Hypothalamus (tissue), 51 donors: Measurements from ENCODE around the gene SPTBN5.
A peak's percentile ranks its signal among the peaks of the same experiment; 100 is the strongest.

Experiments
- DNase-seq, 51 donors: peaks; one replicate each; lab custom pipeline; 2025; lab: John Stamatoyannopoulos, UW

Gene SPTBN5

DNA sequence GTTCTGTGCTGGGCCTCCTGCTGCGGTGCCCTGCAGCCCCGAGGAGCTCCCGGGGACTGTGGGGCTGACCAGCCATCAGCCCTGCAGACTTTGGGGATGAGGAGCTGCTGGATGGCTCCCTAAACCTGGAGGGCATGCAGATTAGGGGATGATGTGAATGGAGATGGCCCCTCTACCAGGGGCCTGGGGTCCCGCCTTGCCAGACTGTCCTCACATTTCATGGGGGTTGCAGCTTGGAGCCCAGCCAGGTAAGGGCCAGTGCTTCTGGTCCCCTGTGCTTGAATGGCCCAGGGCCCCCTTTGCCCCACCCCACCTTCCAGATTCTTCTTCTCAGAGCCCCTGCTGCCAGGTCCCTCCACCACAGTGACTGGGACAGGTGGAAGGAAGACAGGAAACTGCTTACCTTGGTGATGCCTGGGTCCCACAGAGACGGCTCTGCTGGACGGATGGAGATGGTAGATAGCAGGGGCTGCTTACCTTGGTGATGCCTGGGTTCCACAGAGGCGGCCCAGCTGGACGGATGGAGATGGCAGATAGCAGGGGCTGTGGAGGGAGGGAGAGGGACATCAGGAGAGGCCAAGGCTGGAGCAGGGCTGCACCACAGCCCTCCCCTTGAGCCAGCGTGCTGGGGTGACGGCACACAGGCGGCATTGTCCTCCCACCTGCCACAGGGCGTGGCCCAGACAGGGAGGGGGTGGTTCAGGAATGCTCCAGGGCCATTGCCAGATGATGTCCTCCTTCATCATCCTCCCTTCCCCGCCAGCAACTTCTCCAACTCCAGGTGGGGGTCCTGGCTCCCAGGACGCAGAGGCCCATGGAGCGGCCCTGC is at the start of gene SPTBN5:
Gene SPTBN5, minus strand, starts transcription at position 632 of the 829 bp plus-strand sequence. Its CDS starts 556 bp downstream, at position 76.
- no peak for DNase-seq

DNA sequence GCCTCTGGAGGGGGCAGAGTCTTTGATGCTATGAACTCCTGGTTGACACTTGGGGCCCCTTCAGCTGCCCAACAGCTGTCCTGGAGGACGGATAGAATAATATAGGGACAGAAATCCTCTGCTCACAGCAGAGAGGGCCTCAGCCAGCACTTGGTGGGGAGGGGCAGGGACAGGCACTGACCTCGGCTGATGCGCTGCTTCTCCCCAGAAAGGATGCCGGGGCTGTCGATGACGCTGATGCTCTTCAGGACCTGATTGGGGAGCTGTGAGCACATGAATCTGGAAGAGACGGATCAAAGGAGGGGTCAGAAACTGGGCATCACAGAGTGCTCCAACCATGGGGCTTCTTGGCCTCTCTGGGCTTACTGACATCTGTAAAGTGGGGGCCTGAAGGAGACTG is 49.0 kb upstream of the SPTBN5 start:
- DNase-seq, result no peak

DNA sequence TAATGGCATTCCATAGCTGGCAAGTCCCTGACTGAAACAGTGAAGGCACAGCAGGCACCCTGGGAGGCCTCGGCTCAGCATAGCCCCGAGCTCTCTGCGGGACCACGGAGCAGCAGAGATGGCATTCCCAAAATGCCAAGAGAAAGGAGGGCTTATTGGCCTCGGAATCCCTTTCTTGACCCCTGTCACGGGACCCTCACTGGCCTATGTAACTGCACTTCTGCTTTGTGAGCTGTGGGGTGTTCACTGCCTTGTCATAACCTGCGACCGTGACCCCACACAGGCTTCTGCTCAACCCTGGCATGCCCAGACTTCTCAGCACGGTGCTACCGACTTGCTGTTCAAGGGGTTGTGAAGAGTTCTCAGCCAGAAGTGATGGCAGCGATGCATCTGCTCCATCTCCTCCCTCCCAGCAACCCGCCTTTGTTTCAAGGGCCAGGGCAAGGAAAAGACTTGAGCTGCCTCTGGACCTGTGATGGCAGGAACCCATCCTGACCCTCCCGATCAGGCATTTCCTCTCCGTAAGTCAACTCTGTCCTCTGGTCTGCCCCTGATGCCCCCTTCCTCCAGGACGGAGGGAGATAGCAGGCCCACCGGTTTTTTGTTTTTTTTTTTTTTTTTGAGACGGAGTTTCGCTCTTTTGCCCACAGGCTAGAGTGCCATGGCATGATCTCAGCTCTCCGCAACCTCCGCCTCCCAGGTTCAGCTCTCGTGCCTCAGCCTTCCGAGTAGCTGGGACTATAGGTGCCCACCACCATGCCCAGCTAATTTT is 48.0 kb upstream of the SPTBN5 start:
- no peak for DNase-seq

DNA sequence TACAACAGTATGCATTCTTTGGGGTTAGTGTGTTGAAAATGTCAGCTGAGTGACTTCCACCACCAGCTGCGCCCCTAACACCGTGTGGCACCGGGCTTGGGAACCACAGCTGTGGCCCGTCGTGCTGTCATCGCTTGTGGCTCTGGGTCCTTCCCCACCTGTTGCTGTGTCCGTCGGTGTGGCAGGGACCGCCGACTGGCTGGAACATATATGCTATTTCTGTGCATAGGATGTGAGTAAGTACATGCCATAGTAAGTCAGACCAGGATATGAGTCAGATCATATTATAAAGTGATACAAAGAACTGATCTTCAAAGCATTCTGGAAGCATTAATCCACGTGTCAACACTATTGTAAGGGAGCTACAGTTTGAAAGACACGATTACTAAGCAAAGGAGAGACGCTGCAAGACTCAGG is 46.6 kb upstream of the SPTBN5 start:
- no peak for DNase-seq

DNA sequence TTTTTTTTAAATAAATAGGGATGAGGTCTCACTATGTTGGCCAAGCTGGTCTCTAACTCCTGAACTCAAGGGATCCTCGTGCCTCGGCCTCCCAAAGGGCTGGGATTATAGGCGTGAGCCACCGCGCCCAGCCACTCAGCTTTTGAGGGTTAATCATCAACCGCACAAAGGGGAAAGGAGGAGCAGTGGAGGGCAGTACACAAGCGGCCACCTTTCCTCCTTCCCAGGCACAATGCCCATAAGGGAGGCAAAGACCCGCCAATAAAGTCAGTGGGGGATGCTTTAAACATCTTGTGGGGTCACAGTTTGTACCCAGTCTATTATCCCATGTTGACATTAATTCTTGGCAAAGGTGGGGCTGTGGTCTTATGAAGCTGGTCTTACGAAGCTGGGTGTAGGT is 46.1 kb upstream of the SPTBN5 start:
- DNase-seq, result no peak

DNA sequence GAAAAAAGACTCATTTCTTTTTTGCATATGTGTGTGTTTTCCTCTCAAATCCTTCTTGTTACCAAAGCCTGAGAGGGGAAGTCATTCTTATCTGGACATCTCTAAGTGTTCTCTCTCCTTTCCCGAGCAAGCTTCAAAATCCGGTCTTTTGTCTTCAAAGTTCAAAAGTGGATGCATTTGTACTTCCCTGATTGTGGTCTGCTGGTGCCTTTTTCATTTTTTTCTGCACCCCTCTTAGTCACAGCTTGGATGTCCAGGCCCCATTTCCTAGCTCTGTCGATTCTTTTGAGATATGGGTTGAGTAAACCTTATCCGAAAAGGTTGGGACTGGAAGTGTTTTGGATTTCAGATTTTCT is 43.7 kb upstream of the SPTBN5 start:
- no peak for DNase-seq

DNA sequence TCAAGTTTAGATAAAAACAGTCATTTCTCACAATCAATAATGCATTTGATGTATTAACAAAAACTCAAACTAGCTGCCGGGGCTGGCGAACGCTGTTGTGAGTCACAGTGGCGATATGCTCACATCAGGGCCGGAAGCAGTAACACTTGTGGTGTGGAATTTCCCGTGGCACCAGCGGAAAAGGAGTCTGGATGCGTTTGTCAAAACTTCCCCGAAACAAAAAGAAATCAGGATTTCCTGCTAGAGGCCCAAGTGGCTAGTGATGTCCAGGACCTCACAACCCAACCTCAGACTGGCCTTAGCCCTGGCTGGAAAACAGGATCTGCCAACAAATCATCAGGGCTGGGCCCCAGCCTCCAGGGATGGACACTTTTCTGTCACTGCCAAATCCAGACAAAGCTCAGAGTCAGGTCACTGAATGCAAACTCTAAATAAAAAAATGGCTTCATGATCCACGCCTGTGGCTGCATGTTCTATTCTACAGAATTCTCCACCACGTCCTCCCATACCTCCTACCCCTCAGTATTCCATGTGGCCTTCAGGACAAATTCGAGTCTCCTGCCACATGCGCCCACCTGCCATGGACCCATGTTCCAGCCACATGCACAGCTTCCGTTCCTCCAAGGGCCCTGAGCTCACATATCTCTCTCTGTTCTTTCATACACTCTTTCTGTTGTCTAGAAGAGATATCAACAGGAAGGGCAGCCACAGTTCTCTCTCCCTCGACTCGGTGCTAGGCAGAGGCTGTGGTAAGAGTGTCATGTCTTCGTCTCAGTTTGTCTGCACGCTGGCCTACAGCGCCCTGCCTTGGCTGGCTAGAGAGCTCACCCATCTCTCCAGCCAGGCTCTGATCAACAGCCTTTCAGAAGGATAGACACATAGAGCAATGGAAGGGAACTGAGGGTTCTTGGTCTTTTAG is 43.1 kb upstream of the SPTBN5 start:
- DNase-seq, result peak in 12 of 51 donors; percentile 5 to 52 (median 26)

DNA sequence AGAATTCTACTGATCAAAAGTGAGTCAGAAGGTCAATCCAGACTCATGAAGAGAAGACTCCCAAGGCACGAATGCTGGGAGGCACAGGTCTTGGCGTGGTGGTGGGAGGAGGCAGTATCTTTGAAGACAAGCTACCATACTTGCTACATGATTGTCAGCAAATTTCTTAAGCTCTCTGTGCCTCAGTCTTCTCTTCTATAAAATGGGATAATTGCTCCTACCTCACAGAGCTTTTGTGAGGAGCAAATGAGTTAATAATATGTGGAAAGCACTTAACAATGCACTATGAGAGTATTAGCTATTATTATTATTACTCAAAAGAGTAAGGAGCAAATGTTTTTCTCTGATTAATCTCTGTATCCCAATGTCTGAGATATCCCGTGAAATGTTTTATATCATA is 42.3 kb upstream of the SPTBN5 start:
- no peak for DNase-seq

DNA sequence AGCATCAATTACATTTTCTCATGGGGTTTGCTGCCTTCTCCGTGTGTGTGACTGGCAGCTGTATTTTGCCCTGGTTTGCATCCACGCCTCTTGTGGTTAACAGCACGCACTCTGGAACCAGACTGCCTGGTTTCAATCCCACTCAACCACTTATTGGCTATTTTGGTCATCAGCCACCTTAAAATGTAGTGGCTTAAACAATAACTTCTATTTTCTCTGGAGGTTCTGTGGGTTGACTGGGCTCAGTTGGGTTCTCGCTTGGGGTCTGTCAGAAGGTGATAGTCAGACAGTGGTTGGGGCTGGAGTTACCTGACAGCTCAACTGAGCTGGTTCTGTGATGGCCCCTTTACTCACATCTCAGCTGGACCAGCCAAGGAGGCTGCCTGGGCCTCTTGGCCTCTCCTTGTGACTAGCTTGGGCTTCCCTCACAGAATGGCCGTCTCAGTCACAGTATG is 41.7 kb upstream of the SPTBN5 start:
- no peak for DNase-seq

DNA sequence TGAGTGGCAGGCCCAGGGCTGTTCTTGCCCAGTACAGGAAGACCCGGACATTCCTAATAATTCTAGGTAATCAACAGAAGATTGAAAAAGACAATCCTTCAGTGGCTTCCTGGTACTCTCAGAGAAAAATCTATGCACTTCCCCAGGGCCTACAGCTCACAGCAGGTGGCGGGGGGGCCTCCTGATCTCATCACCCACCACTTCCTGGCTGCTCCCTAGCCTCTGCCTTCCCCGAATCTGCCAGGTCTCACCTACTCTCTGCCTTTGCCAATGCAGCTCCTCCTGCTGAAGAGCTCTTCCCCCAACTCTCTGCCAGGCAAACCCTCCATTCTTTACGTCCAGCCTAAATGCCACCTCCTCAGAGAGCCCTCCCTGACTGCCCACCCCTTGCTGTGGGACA is 41.0 kb upstream of the SPTBN5 start:
- no peak for DNase-seq

DNA sequence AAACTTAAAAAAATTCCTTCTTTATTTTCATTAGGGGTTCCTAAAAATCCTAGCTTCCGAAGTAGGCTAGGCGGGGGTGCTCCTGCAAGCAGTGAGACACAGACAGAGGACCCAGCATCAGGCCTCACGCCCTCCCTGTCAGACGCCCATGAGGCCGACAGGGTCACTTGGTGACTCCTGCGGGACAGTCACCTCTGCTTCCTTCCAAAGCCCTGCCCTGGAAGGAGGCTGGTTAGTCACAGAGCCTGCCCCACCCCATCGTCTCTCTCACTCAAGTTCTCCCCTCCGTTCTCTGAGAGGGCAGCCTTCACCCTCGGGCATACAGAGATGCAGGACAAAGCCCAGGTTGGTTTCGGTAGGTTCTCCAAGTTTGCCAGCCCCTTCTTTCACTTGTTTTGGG is 39.9 kb upstream of the SPTBN5 start:
- no peak for DNase-seq

DNA sequence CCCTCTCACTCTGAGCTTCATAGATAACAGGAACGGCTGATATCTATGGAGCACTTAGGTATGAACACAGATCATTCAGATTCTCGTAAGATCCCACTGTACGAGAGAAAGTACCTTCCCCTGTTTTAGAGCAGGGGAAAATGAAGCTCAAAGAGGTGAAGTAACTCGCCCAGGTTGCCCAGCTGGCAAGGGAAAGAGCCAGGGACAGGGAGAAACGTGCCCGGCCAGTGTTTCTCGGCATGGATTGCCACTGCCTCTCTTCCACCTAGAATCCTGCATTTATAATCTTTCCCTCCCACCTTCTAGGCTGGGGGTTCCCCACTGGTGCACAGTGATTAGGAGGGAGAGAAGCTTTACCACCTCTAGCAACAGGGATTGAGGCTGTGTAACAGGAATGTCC is 39.5 kb upstream of the SPTBN5 start:
- no peak for DNase-seq

DNA sequence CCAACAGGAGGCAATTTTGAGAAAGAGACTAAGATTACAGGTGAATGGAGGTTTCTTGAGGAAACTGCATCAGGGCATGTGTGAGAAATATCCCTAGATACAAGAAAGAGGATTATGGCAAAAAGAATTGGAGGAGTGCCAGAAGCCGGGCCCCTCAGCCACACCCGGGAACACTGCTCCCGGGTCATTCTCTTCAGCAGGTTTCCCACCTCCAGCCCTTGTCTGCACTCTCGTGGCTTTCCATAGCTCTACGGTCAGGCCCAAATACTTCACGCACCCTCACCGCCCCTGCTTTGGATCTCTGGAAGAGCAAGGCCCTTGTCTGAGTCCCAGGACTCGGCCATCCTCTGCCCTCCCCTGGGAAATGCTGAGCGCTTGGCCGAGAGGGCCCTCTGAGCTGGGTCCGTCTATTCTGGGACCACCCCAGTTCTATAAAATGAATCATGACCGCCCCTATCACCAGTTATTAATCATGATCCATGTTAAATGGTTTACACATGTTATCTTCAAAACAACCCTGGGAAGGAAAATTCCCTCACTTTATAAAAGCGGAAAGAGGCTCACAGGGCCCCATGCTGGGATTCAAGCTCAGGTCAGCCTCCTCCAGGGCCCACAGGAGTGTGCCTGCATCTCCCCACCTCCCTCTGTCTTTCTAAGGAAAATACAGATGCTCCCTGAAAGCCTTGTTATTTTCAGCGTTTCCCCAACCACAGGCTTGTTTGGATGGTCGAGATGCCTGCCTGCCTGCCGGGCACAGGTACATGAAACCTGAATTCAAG is 38.8 kb upstream of the SPTBN5 start:
- DNase-seq, result no peak

DNA sequence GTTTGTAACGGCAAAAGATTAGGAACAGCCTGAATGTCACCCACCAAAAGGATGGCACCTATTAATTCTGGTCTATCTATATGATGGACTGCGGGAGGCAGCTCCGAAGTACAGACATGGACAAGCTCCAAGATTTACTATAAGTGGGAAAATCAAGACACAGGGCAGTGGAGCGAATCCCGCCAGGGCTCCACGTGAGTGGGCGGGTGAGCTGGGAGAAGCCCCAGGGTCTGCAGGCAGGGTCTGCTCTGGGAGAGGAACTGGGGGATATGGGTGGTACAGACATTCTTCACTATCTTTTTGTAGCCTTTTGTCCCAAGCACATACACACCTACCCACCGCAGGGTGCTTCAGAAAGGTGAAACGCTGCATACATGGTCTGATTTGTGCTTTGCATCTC is 38.2 kb upstream of the SPTBN5 start:
- DNase-seq, result no peak

DNA sequence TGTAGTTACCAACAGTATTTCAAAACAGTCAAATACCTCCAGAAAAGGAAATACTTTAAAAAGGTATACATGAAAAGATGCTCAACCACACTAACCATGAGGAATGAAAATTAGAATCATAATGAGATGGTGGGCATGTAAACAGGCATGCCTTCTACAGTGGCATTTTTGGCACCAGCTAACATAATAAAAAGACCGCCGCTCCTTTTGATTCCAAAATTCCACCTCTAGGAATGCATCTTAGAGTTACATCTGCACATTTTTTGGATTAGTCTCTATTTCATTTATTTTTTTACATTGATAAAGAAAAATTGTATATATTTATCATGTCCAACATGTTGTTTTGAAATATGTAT is 37.0 kb upstream of the SPTBN5 start:
- DNase-seq, result no peak

DNA sequence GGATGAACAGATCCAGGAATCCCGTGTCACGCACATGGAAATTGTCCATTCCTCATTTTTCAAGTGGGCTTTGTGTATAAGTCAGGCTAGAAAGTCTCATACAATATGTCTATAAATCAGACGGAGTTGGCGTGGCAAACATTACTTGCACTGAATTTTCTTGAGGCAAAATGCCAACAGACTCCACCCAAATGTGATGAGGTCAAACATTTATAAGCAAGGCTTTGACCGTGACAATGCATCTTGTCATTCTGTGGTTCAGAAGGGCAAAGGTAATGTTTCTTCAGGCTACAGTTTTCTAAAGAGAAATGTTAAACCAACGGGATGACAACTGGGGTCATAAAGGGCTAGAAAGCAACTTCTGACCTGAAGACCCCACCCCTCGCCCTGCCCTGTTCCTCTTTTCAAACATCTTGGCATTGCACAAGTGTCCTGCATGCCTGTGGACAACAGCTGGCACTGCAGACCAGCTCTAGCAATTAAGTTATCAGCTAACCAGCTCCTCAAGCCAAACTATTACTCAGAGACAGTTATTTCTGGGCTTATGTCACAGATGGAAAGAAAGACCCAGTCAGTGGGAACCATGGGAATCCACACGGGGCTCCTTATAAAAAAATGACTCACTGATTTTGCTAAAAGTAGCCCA is 36.5 kb upstream of the SPTBN5 start:
- peak in 1 of 51 donors; percentile 12 for DNase-seq

DNA sequence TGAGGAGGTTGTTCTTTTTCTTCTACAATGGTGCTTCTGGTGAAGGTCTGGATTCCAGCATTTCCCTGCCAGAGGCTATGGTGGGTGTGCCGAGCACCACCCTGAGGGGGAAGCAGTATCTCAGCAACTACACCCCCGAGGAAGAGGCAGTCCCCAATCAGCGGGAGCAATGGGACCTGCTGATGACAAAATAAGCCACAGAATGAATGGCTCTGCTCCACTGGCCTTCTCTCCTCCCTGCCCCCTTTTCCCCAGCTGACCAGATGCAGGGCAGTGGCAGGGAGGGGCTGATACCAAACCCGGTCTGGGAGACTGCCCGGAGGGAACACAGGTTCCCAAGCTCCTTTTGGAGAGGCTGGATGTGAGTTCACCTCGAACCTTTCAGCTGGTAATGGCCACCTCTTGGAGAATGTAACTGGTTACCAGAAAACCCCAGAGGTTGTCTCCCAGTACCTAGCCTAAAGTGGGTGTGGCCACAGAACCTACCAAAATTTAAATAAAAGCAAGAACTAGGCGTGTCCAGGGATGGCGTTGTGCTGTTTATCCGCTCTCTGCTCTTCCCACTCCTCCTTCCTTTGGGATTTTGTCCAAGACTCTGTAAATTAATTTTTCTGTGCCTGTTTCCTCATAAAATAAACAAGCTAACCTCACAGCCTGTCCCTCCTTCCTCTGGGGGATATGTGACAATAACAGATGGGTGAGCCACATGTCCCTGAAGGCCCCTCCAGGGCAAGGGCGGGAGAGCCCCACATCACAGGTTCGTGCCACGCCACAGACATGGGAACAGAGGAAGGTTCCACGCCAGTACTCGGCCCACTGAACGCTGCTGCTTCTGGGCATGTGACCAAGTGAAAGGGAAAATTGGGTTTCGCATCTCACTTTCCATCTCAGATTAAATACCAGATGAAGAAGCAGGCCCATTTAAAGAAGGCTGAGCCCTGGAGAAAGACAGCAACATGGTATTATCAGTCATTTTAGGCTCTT is 35.1 kb upstream of the SPTBN5 start:
- DNase-seq, result peak in 2 of 51 donors; percentile 14 to 27

DNA sequence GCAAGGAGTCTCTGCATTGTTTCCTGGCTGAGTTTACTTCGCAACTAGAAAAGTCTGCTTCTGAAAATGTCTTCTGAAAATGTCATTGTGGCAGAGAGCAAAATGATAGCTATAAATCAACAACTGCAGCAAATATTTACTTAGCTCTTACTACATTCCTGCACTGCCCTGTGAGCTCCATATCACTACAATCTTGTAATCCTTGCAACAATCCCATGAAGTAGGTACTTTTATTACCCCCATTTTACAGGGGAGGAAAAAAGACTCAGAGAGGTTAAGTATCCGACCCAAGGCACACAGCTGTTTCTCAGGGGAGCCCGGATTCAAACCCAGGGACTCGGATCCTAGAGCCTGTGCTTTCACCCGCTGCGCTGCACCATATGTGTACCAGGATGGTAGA is 34.2 kb upstream of the SPTBN5 start:
- DNase-seq, result no peak
